NT2/D1 (cell line): Measurements from ENCODE around the gene TFPI.

Experiments used
- DNase-seq: peaks from one replicate; pipeline ENCODE4 v3.0.0-alpha.2; 2011; ENCODE audit warnings: low read depth, low spot score
- H3K27me3 ChIP-seq: 2 replicates; pipeline ENCODE4 v1.6.0; 2011; ENCODE audit warnings: mild to moderate bottlenecking; ENCODE audit not compliant: insufficient read length, insufficient read depth
- H3K36me3 ChIP-seq: 2 replicates; pipeline ENCODE4 v1.6.1; 2011; ENCODE audit warnings: mild to moderate bottlenecking, low read length, mixed read lengths; ENCODE audit not compliant: insufficient read depth, insufficient read length
- H3K4me1 ChIP-seq: 2 replicates; pipeline ENCODE4 v1.5.1; 2011; ENCODE audit not compliant: insufficient read depth, insufficient read length
- H3K4me3 ChIP-seq: 2 replicates; pipeline ENCODE4 v1.5.1; 2011; ENCODE audit warnings: low read depth; ENCODE audit not compliant: insufficient read length
- H3K9ac ChIP-seq: 2 replicates; pipeline ENCODE4 v1.6.0; 2011; ENCODE audit warnings: low read depth; ENCODE audit not compliant: insufficient read length
- H3K9me3 ChIP-seq: 2 replicates; pipeline ENCODE4 v1.5.1; 2011; ENCODE audit warnings: mild to moderate bottlenecking, low read length; ENCODE audit not compliant: insufficient read depth
- SUZ12 ChIP-seq: IDR thresholded peaks from 2 replicates; pipeline ENCODE4 v1.6.1; 2011; ENCODE audit not compliant: insufficient read length, insufficient read depth; ENCODE audit errors: extremely low read depth
- YY1 ChIP-seq: IDR thresholded peaks from 2 replicates; pipeline ENCODE4 v1.6.1; 2011; ENCODE audit not compliant: insufficient read length, insufficient read depth
- ZNF274 ChIP-seq: IDR thresholded peaks from 2 replicates; pipeline ENCODE4 v1.6.1; 2011; ENCODE audit warnings: mild to moderate bottlenecking, low read depth, low read length

TFPI gene

GRCh38 chr2:187532333-187533120 lies 21.7 kb downstream of the TFPI start:
- DNase-seq: no peak
- no peak overlapping the region for H3K9ac ChIP-seq

GRCh38 chr2:187529977-187530721 lies 24.1 kb downstream of the TFPI start:
- Histone ChIP-seq H3K27me3 (no peaks in the 10 kb centered on the region), H3K9ac (no peak overlapping the region), H3K36me3 (no peaks in the 10 kb centered on the region), H3K9me3 (peaks cover 11% of the 10 kb centered on the region), H3K4me3 (no peak overlapping the region), H3K4me1 (no peaks in the 10 kb centered on the region)
- TF ChIP-seq ZNF274 (no peak), SUZ12 (no peak), YY1 (no peak)
- no peak for DNase-seq

More at GRCh38 chr2:187532333-187533120, 21.7 kb downstream of the TFPI start:
- peaks cover 11% of the 10 kb centered on the region for H3K9me3 ChIP-seq
- H3K4me1 ChIP-seq: no peaks in the 10 kb centered on the region
- H3K27me3 ChIP-seq: no peaks in the 10 kb centered on the region
- TF ChIP-seq ZNF274 (no peak), SUZ12 (no peak), YY1 (no peak)
- no peak overlapping the region for H3K4me3 ChIP-seq
- no peaks in the 10 kb centered on the region for H3K36me3 ChIP-seq

GRCh38 chr2:187529248-187529976 lies 24.8 kb downstream of the TFPI start:
- Histone ChIP-seq H3K4me1 (no peaks in the 10 kb centered on the region), H3K9ac (no peak overlapping the region), H3K9me3 (peaks cover 11% of the 10 kb centered on the region), H3K36me3 (no peaks in the 10 kb centered on the region), H3K4me3 (no peak overlapping the region), H3K27me3 (no peaks in the 10 kb centered on the region)
- DNase-seq: no peak
- no peak for TF ChIP-seq ZNF274
- no peak for TF ChIP-seq YY1
- no peak for TF ChIP-seq SUZ12

- Histone ChIP-seq H3K27me3 (no peaks in the 10 kb centered on the region), H3K4me3 (no peak overlapping the region), H3K9ac (no peak overlapping the region), H3K4me1 (no peaks in the 10 kb centered on the region), H3K9me3 (peaks cover 11% of the 10 kb centered on the region), H3K36me3 (no peaks in the 10 kb centered on the region)
- TF ChIP-seq YY1 (no peak), ZNF274 (no peak), SUZ12 (no peak)
- no peak for DNase-seq
These were observed 26.2 kb downstream of the TFPI start for GRCh38 chr2:187528042-187528441.

- Histone ChIP-seq H3K9me3 (peaks cover 8% of the 10 kb centered on the region), H3K36me3 (no peaks in the 10 kb centered on the region), H3K9ac (no peak overlapping the region), H3K4me1 (no peaks in the 10 kb centered on the region), H3K27me3 (no peaks in the 10 kb centered on the region), H3K4me3 (no peak overlapping the region)
- no peak for DNase-seq
- no peak for TF ChIP-seq SUZ12
These were observed 27.0 kb downstream of the TFPI start for GRCh38 chr2:187527262-187527661.

- H3K9ac ChIP-seq: no peak overlapping the region
- H3K4me1 ChIP-seq: no peaks in the 10 kb centered on the region
- peaks cover 4% of the 10 kb centered on the region; the same call in 1 of the 2 replicates for H3K9me3 ChIP-seq
- TF ChIP-seq YY1: no peak
- TF ChIP-seq ZNF274: no peak
- no peak for TF ChIP-seq SUZ12
- H3K27me3 ChIP-seq: no peaks in the 10 kb centered on the region
- H3K4me3 ChIP-seq: no peak overlapping the region
- DNase-seq: no peak
- no peaks in the 10 kb centered on the region for H3K36me3 ChIP-seq
These were observed 27.4 kb downstream of the TFPI start for GRCh38 chr2:187526792-187527191.
